Activated CD4-positive, alpha-beta T cell treated with anti-CD3 and anti-CD28 coated beads for 24 hours (primary cell): ENCODE data around the gene RUNX2.

Experiments used
- DNase-seq, 2 donors: peaks; one replicate each; pipeline ENCODE4 v3.0.0-alpha.2; 2020; ENCODE audit warnings: low read depth in 2 of 2

The RUNX2 gene

GRCh38 chr6:45675634-45676033 is 347.5 kb downstream of the RUNX2 start:
- DNase-seq = no peak

- DNase-seq = no peak
These were observed 348.2 kb downstream of the RUNX2 start for GRCh38 chr6:45676380-45676779.

- peak in 1 of 2 donors; percentile 14 for DNase-seq
These were observed 349.5 kb downstream of the RUNX2 start for GRCh38 chr6:45677381-45678284.

GRCh38 chr6:45678285-45678607 is 350.1 kb downstream of the RUNX2 start:
- no peak for DNase-seq

- DNase-seq = no peak
These were observed 351.0 kb downstream of the RUNX2 start for GRCh38 chr6:45679163-45679562.

- no peak for DNase-seq
These were observed 351.5 kb downstream of the RUNX2 start for GRCh38 chr6:45679631-45680030.

GRCh38 chr6:45681860-45682511 is 353.9 kb downstream of the RUNX2 start:
- no peak for DNase-seq

GRCh38 chr6:45684476-45684875 is 356.3 kb downstream of the RUNX2 start:
- no peak for DNase-seq

- no peak for DNase-seq
These were observed 356.9 kb downstream of the RUNX2 start for GRCh38 chr6:45685076-45685475.

GRCh38 chr6:45686841-45687569 is 358.9 kb downstream of the RUNX2 start:
- no peak for DNase-seq

GRCh38 chr6:45687570-45687969 is 359.4 kb downstream of the RUNX2 start:
- DNase-seq = no peak

- DNase-seq = no peak
These were observed 360.1 kb downstream of the RUNX2 start for GRCh38 chr6:45688180-45688579.

- DNase-seq = no peak
These were observed 361.9 kb downstream of the RUNX2 start for GRCh38 chr6:45689926-45690615.

- no peak for DNase-seq
These were observed 362.7 kb downstream of the RUNX2 start for GRCh38 chr6:45690846-45691245.

- DNase-seq = no peak
These were observed 363.3 kb downstream of the RUNX2 start for GRCh38 chr6:45691426-45691825.

- no peak for DNase-seq
These were observed 363.9 kb downstream of the RUNX2 start for GRCh38 chr6:45692021-45692420.

GRCh38 chr6:45696738-45697137 is 368.6 kb downstream of the RUNX2 start:
- DNase-seq = no peak

GRCh38 chr6:45697605-45698004 is 369.5 kb downstream of the RUNX2 start:
- no peak for DNase-seq

- DNase-seq = no peak
These were observed 369.9 kb downstream of the RUNX2 start for GRCh38 chr6:45698046-45698445.

GRCh38 chr6:45699663-45700062 is 371.5 kb downstream of the RUNX2 start:
- no peak for DNase-seq

- DNase-seq = no peak
These were observed 375.0 kb downstream of the RUNX2 start for GRCh38 chr6:45702849-45703739.
